Small intestine (tissue), 7 donors: Measurements from ENCODE around the gene ERGIC3. TPM values are rescaled to one million over a fixed set of nuclear protein-coding genes. Genes with fewer than 3 reads are reported as not detected.

Experiments
- DNase-seq, 2 donors: peaks; one replicate each; pipeline versions ENCODE4 v3.0.0 to v3.0.0-alpha.2; 2013
- FAIRE-seq: peaks from 2 replicates; lab custom pipeline; 2012; peaks lifted over from hg19 to GRCh38; lab: Jason Lieb, UNC
- H3K27ac ChIP-seq, 3 donors: one replicate each; pipeline ENCODE4 v1.5.1; 2013; ENCODE audit warnings: low read length in 2 of 3, mild to moderate bottlenecking in 2 of 3, control low read depth in 1 of 3, inconsistent platforms in 1 of 3, low read depth in 1 of 3, moderate library complexity in 1 of 3
- H3K27me3 ChIP-seq, 3 donors: one replicate each; pipeline ENCODE4 v1.6.1; 2013; ENCODE audit warnings: low read length in 3 of 3, inconsistent platforms in 1 of 3; ENCODE audit not compliant: control insufficient read depth in 3 of 3, insufficient read depth in 3 of 3
- H3K36me3 ChIP-seq, 3 donors: one replicate each; pipeline ENCODE4 v1.6.1; 2013; ENCODE audit warnings: low read length in 3 of 3, inconsistent platforms in 1 of 3, low read depth in 1 of 3, mild to moderate bottlenecking in 1 of 3, moderate library complexity in 1 of 3; ENCODE audit not compliant: control insufficient read depth in 3 of 3, insufficient read depth in 2 of 3
- H3K4me1 ChIP-seq, 3 donors: one replicate each; pipeline ENCODE4 v1.6.1; 2013; ENCODE audit warnings: low read length in 2 of 3, inconsistent platforms in 1 of 3, low read depth in 1 of 3, mild to moderate bottlenecking in 1 of 3, moderate library complexity in 1 of 3; ENCODE audit not compliant: control insufficient read depth in 3 of 3, insufficient read depth in 2 of 3
- H3K4me3 ChIP-seq, 3 donors: one replicate each; pipeline ENCODE4 v1.5.1; 2013; ENCODE audit warnings: low read length in 3 of 3, control low read depth in 1 of 3, inconsistent platforms in 1 of 3, low read depth in 1 of 3, mild to moderate bottlenecking in 1 of 3, moderate library complexity in 1 of 3
- H3K9me3 ChIP-seq, 2 donors: one replicate each; pipeline ENCODE4 v1.6.1; 2013; ENCODE audit warnings: low read depth in 1 of 2, low read length in 1 of 2; ENCODE audit not compliant: control insufficient read depth in 2 of 2, insufficient read depth in 1 of 2
- WGBS, 3 donors: extraction: QIAGEN DNeasy Blood & Tissue Kit; methylation state at CpG; one replicate each; pipeline ENCODE4 v1.1.7; 2013; 5-methylcytosine and 5-hydroxymethylcytosine counted together
- polyA plus RNA-seq, 4 donors: library from polyadenylated mRNA; stranded (reverse) in 3 of 4; unstranded in 1 of 4; fragments of 200-250 nt in 3 of 4; fragments of 120-200 nt in 1 of 4; gene quantifications; one replicate each; pipeline versions ENCODE4 v1.2.1 to v1.2.3, GENCODE V29; 2013
- donor health status: healthy with polysubstance abuse.
- donor health status: control.
- donor health status: control.
- donor health status: Bipolar disorder and iron deficiency.
- donor health status: healthy.

Gene ERGIC3
- polyA plus RNA-seq, 4 donors = 198 to 270 (median 225) TPM

- H3K36me3 ChIP-seq = peaks cover 16 to 62% (median 18%) of the 10 kb centered on the region in 3 donors
- H3K27me3 ChIP-seq = no peaks in the 10 kb centered on the region
- no peak overlapping the region for H3K4me3 ChIP-seq
- H3K4me1 ChIP-seq = peaks cover 0 to 17% (median 0%) of the 10 kb centered on the region in 3 donors
- WGBS, 3 donors = 95 to 96% (median 96%) methylated on average over 4 of the region's 4 CpGs
- no peak overlapping the region for H3K27ac ChIP-seq
- no peak for FAIRE-seq
- H3K9me3 ChIP-seq = no peaks in the 10 kb centered on the region
- no peak for DNase-seq
Observed at GRCh38 chr20:35558451-35558850, 16.6 kb downstream of the ERGIC3 start.

- 46 to 78% (median 49%) methylated on average over 21 to 24 of the region's 24 CpGs for WGBS, 3 donors
- Histone ChIP-seq H3K9me3 (no peaks in the 10 kb centered on the region), H3K4me1 (peaks cover 0 to 17% (median 0%) of the 10 kb centered on the region in 3 donors), H3K4me3 (no peak overlapping the region), H3K27ac (no peak overlapping the region), H3K36me3 (peaks cover 10 to 55% (median 13%) of the 10 kb centered on the region in 3 donors), H3K27me3 (no peaks in the 10 kb centered on the region)
- DNase-seq (peak; percentile 25 to 73), FAIRE-seq (no peak)
Observed at GRCh38 chr20:35559042-35559693, 17.3 kb downstream of the ERGIC3 start.

GRCh38 chr20:35560105-35560511, 18.2 kb downstream of the ERGIC3 start:
- DNase-seq (peak; percentile 61 to 74), FAIRE-seq (no peak)
- 8 to 73% (median 48%) methylated on average over 16 to 18 of the region's 18 CpGs for WGBS, 3 donors

GRCh38 chr20:35560541-35560940, 18.7 kb downstream of the ERGIC3 start:
- Histone ChIP-seq H3K4me1 (peaks cover 0 to 17% (median 0%) of the 10 kb centered on the region in 3 donors), H3K27ac (no peak overlapping the region), H3K27me3 (no peaks in the 10 kb centered on the region), H3K36me3 (peaks cover 9 to 41% (median 10%) of the 10 kb centered on the region in 3 donors), H3K9me3 (no peaks in the 10 kb centered on the region), H3K4me3 (no peak overlapping the region)
- FAIRE-seq (no peak), DNase-seq (no peak)
- 55 to 67% (median 60%) methylated on average over 10 of the region's 10 CpGs for WGBS, 3 donors

More at GRCh38 chr20:35560105-35560511, 18.2 kb downstream of the ERGIC3 start:
- Histone ChIP-seq H3K36me3 (peaks cover 9 to 46% (median 10%) of the 10 kb centered on the region in 3 donors), H3K4me3 (no peak overlapping the region), H3K27ac (no peak overlapping the region), H3K9me3 (no peaks in the 10 kb centered on the region), H3K4me1 (peaks cover 0 to 17% (median 0%) of the 10 kb centered on the region in 3 donors), H3K27me3 (no peaks in the 10 kb centered on the region)

GRCh38 chr20:35561268-35561667, 19.4 kb downstream of the ERGIC3 start:
- H3K27ac ChIP-seq = no peak overlapping the region
- FAIRE-seq (no peak), DNase-seq (peak; percentile 44 to 54)
- no peaks in the 10 kb centered on the region for H3K9me3 ChIP-seq
- 14 to 23% (median 15%) methylated on average over 7 of the region's 7 CpGs for WGBS, 3 donors
- no peak overlapping the region for H3K4me3 ChIP-seq
- peaks cover 5 to 35% (median 8%) of the 10 kb centered on the region in 3 donors for H3K36me3 ChIP-seq
- no peaks in the 10 kb centered on the region for H3K27me3 ChIP-seq
- H3K4me1 ChIP-seq = peaks cover 0 to 17% (median 0%) of the 10 kb centered on the region in 3 donors

GRCh38 chr20:35561671-35562070, 19.8 kb downstream of the ERGIC3 start:
- Histone ChIP-seq H3K4me1 (peaks cover 0 to 17% (median 0%) of the 10 kb centered on the region in 3 donors), H3K27ac (no peak overlapping the region), H3K4me3 (no peak overlapping the region), H3K36me3 (peaks cover 4 to 31% (median 4%) of the 10 kb centered on the region in 3 donors), H3K27me3 (no peaks in the 10 kb centered on the region), H3K9me3 (no peaks in the 10 kb centered on the region)
- WGBS, 3 donors = 25 to 48% (median 34%) methylated on average over 5 of the region's 5 CpGs
- FAIRE-seq (no peak), DNase-seq (no peak)

GRCh38 chr20:35562541-35563110, 20.7 kb downstream of the ERGIC3 start:
- Histone ChIP-seq H3K36me3 (peaks cover 0 to 21% (median under 1%) of the 10 kb centered on the region in 3 donors), H3K4me3 (no peak overlapping the region), H3K27me3 (no peaks in the 10 kb centered on the region), H3K9me3 (no peaks in the 10 kb centered on the region), H3K4me1 (peaks cover 0 to 17% (median 0%) of the 10 kb centered on the region in 3 donors), H3K27ac (no peak overlapping the region)
- 84 to 96% (median 86%) methylated on average over 9 to 10 of the region's 10 CpGs for WGBS, 3 donors
- DNase-seq (no peak), FAIRE-seq (no peak)

GRCh38 chr20:35563834-35564233, 22.0 kb downstream of the ERGIC3 start:
- Histone ChIP-seq H3K36me3 (peaks cover 0 to 9% (median 0%) of the 10 kb centered on the region in 3 donors), H3K27me3 (no peaks in the 10 kb centered on the region), H3K9me3 (no peaks in the 10 kb centered on the region), H3K4me1 (peaks cover 0 to 15% (median 0%) of the 10 kb centered on the region in 3 donors), H3K27ac (no peak overlapping the region), H3K4me3 (no peak overlapping the region)
- 85 to 88% (median 88%) methylated on average over 10 of the region's 10 CpGs for WGBS, 3 donors
- FAIRE-seq = no peak
- DNase-seq = no peak
